GM19025 (cell line): Measurements from ENCODE around the gene CACNG5.

ENCODE experiments used
- ATAC-seq: cut with Tn5 transposase; IDR thresholded peaks from one replicate; pipeline ENCODE4 v1.9.1; 2021; ENCODE audit warnings: mild to moderate bottlenecking, low read depth, moderate library complexity; ENCODE audit not compliant: unreplicated experiment

CACNG5 gene

GRCh38 chr17:66847704-66848103 is 12.8 kb downstream of the CACNG5 start:
- ATAC-seq, result no peak

GRCh38 chr17:66848496-66848895 is 13.6 kb downstream of the CACNG5 start:
- no peak for ATAC-seq

GRCh38 chr17:66849032-66849655 is 14.2 kb downstream of the CACNG5 start:
- no peak for ATAC-seq

GRCh38 chr17:66849851-66850580 is 15.1 kb downstream of the CACNG5 start:
- ATAC-seq, result no peak

GRCh38 chr17:66850692-66851091 is 15.8 kb downstream of the CACNG5 start:
- ATAC-seq, result no peak

GRCh38 chr17:66855204-66855603 is 20.3 kb downstream of the CACNG5 start:
- no peak for ATAC-seq

- no peak for ATAC-seq
These were observed 23.5 kb downstream of the CACNG5 start for GRCh38 chr17:66858226-66859083.

- ATAC-seq, result no peak
These were observed 24.4 kb downstream of the CACNG5 start for GRCh38 chr17:66859353-66859752.

GRCh38 chr17:66860204-66860603 is 25.3 kb downstream of the CACNG5 start:
- ATAC-seq, result no peak

GRCh38 chr17:66863820-66864219 is 28.9 kb downstream of the CACNG5 start:
- ATAC-seq, result no peak

GRCh38 chr17:66865151-66865550 is 30.2 kb downstream of the CACNG5 start:
- ATAC-seq, result no peak

- no peak for ATAC-seq
These were observed 39.0 kb downstream of the CACNG5 start for GRCh38 chr17:66873962-66874361.

GRCh38 chr17:66884931-66885330 is 50.0 kb downstream of the CACNG5 start:
- no peak for ATAC-seq

- ATAC-seq, result no peak
These were observed 50.5 kb downstream of the CACNG5 start for GRCh38 chr17:66885417-66885816.

GRCh38 chr17:66889480-66890230 is 54.7 kb downstream of the CACNG5 start:
- no peak for ATAC-seq

GRCh38 chr17:66892246-66892645 is 57.3 kb downstream of the CACNG5 start:
- no peak for ATAC-seq

GRCh38 chr17:66893382-66893781 is 58.5 kb downstream of the CACNG5 start:
- ATAC-seq, result no peak

- no peak for ATAC-seq
These were observed 58.9 kb downstream of the CACNG5 start for GRCh38 chr17:66893863-66894262.

GRCh38 chr17:66897141-66897540 is 62.2 kb downstream of the CACNG5 start:
- no peak for ATAC-seq

GRCh38 chr17:66898536-66898935 is 63.6 kb downstream of the CACNG5 start:
- no peak for ATAC-seq
